Activated naive CD8-positive, alpha-beta T cell treated with anti-CD3 and anti-CD28 coated beads, Interleukin-2, amount 10 ng/mL, durations not matched to agents 7 days and 5 days (primary cell): ENCODE measurements around the gene IVL. TPM values are rescaled to one million over a fixed set of nuclear protein-coding genes. Genes with fewer than 3 reads are reported as not detected.

Source experiments
- ATAC-seq: fragments of 150-1000 bp; cut with Tn5 transposase; one replicate; pipeline ENCODE4 v1.10.0; 2021; ENCODE audit warnings: low read depth, moderate library complexity
- POLR2A ChIA-PET: fragments of 350-600 bp; sonication (Branson Sonifier 250); formaldehyde crosslinking; loops from one replicate; lab custom pipeline; 2021; ENCODE audit warnings: antibody characterized with exemption; lab: Charles Lee
- DNase-seq: peaks from one replicate; pipeline ENCODE4 v3.0.0; 2021
- H3K27ac Mint-ChIP-seq: one replicate; pipeline ENCODE4 v1.8.0; 2022; ENCODE audit warnings: mild to moderate bottlenecking, mixed read lengths
- H3K27me3 Mint-ChIP-seq: one replicate; pipeline ENCODE4 v1.8.0; 2022; ENCODE audit warnings: mild to moderate bottlenecking, moderate library complexity, mixed read lengths
- H3K36me3 Mint-ChIP-seq: one replicate; pipeline ENCODE4 v1.8.0; 2021; ENCODE audit warnings: mild to moderate bottlenecking, mixed read lengths
- H3K4me1 Mint-ChIP-seq: one replicate; pipeline ENCODE4 v1.8.0; 2021; ENCODE audit warnings: mixed read lengths
- H3K4me3 Mint-ChIP-seq: one replicate; pipeline ENCODE4 v1.8.0; 2022; ENCODE audit warnings: mild to moderate bottlenecking, moderate library complexity, mixed read lengths
- H3K9me3 Mint-ChIP-seq: one replicate; pipeline ENCODE4 v1.8.0; 2021; ENCODE audit warnings: mixed read lengths
- total RNA-seq, 2 experiments: library from RNA; stranded (reverse); gene quantifications; one replicate each; pipeline ENCODE4 v1.2.3, GENCODE V29; 2021

Gene IVL, protein sequence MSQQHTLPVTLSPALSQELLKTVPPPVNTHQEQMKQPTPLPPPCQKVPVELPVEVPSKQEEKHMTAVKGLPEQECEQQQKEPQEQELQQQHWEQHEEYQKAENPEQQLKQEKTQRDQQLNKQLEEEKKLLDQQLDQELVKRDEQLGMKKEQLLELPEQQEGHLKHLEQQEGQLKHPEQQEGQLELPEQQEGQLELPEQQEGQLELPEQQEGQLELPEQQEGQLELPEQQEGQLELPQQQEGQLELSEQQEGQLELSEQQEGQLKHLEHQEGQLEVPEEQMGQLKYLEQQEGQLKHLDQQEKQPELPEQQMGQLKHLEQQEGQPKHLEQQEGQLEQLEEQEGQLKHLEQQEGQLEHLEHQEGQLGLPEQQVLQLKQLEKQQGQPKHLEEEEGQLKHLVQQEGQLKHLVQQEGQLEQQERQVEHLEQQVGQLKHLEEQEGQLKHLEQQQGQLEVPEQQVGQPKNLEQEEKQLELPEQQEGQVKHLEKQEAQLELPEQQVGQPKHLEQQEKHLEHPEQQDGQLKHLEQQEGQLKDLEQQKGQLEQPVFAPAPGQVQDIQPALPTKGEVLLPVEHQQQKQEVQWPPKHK
- total RNA-seq = not detected

DNA sequence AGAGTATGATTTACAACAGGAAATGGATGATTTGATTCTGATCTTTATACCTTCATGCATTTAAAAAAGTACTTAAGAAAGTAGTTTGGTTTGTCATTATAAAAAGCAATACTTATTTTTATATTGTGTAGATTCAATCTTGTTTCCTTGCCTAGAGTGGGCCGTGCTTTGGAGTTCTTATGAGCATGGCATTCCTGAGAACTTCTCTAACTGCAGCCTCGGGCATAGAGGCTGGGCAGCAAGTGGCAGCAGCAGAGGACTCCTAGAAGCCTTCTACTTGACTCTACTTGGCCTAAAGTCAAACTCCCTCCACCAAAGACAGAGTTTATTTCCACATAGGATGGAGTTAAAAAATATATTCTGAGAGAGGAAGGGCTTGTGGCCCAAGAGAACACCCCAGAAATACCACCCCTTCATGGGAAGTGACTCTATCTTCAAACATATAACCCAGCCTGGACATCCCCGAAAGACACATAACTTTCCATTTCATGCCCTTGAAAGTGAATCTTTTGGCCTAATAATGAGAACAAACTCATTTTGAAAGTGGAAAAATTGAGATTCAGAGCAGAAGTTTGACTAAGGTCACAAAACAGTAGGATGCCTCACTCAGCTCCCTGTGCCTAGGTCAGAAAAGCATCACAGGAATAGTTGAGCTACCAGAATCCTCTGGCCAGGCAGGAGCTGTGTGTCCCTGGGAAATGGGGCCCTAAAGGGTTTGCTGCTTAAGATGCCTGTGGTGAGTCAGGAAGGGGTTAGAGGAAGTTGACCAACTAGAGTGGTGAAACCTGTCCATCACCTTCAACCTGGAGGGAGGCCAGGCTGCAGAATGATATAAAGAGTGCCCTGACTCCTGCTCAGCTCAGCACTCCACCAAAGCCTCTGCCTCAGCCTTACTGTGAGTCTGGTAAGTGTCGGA is at the start of gene IVL:
Gene IVL, plus strand, starts transcription at position 861 of the 916 bp plus-strand sequence. CDS start 1,252 bp downstream, outside the sequence.
- Mint-ChIP-seq H3K27me3 (peaks cover 6% of the 10 kb centered on the region), H3K9me3 (no peaks in the 10 kb centered on the region), H3K36me3 (no peaks in the 10 kb centered on the region), H3K27ac (no peak within 1 kb of the TSS), H3K4me3 (no peak within 1 kb of the TSS), H3K4me1 (peaks cover 1% of the 10 kb centered on the region)
- no peak for DNase-seq
- POLR2A ChIA-PET = no interaction called here
- ATAC-seq = no peak

GRCh38 chr1:152859696-152860095 is 48.6 kb upstream of the IVL start, which contains the start of gene LCE7A:
LCE7A (plus strand) TSS chr1:152859996; CDS start chr1:152860698, 702 bp downstream.
- DNase-seq (no peak), ATAC-seq (no peak)
- no peak within 1 kb of the TSS for H3K4me3 Mint-ChIP-seq
- H3K36me3 Mint-ChIP-seq = no peaks in the 10 kb centered on the region
- H3K9me3 Mint-ChIP-seq = no peaks in the 10 kb centered on the region
- no peaks in the 10 kb centered on the region for H3K4me1 Mint-ChIP-seq
- H3K27me3 Mint-ChIP-seq = peaks cover 13% of the 10 kb centered on the region
- POLR2A ChIA-PET = no interaction called here
- no peak within 1 kb of the TSS for H3K27ac Mint-ChIP-seq

DNA sequence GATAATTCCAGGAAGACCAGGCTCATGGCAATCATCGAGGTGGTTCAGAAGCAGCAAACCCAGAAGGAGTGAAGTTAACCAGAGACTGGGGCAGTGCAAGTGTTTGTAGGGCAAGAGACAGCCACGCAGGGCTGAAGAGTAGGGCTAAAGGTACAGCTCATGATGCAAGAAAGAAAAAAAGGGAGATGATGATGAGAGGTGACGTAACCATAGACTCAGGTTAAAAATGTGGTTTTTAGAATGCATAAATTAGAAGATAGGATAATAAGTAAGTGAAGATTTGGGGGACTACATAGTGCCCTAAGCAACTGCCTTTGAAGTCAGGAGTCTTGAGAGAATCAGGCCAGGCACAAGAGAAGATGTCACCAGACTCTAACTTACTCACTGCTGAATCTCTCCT is 48.2 kb upstream of the IVL start:
- no peaks in the 10 kb centered on the region for H3K36me3 Mint-ChIP-seq
- H3K9me3 Mint-ChIP-seq = no peaks in the 10 kb centered on the region
- H3K27me3 Mint-ChIP-seq = peaks cover 13% of the 10 kb centered on the region
- no peak for ATAC-seq
- POLR2A ChIA-PET = no interaction called here
- H3K27ac Mint-ChIP-seq = no peak overlapping the region
- no peaks in the 10 kb centered on the region for H3K4me1 Mint-ChIP-seq
- H3K4me3 Mint-ChIP-seq = no peak overlapping the region
- no peak for DNase-seq

DNA sequence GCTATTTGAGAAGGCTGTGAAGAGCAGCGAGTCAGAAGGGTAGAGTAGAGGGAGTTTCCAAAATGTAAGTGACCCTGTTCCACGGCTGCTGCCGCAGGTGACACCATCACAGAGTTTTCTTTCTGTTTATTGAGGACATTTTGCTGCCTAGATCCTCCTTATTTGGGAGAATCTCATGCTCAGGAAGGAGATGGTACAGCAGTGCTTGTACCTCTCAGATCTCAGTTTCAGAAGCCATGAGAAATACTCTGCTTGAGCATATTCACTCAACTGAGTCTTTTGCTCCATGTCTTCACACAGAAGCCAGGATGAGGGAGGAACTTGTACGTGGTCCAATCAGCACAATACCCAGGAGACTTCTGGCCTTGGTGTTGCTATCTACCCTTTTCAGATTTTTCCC is 47.0 kb upstream of the IVL start:
- H3K9me3 Mint-ChIP-seq = no peaks in the 10 kb centered on the region
- DNase-seq (no peak), ATAC-seq (no peak)
- POLR2A ChIA-PET = no interaction called here
- peaks cover 13% of the 10 kb centered on the region for H3K27me3 Mint-ChIP-seq
- H3K4me3 Mint-ChIP-seq = no peak overlapping the region
- H3K27ac Mint-ChIP-seq = no peak overlapping the region
- H3K4me1 Mint-ChIP-seq = no peaks in the 10 kb centered on the region
- no peaks in the 10 kb centered on the region for H3K36me3 Mint-ChIP-seq

DNA sequence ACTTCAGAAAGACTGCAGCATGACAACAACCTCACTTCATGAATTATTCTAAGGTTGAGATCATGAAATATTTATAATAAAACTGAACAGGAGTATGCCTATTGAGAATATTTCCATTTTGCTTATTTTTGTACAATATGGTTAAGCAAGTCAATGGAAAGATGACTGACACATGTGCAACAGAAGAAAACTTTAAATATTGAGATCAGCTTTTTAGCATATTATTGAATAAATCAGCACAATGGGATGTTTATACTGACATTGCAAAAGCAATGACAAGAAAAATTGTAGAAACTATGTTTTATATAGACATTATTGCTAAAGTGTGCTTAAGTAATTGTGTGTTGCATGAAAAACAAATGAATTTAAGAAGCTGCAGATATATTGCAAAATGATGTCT is 43.9 kb upstream of the IVL start:
- no peak for ATAC-seq
- Mint-ChIP-seq H3K27ac (no peak overlapping the region), H3K27me3 (peaks cover 13% of the 10 kb centered on the region), H3K4me3 (no peak overlapping the region), H3K9me3 (no peaks in the 10 kb centered on the region), H3K4me1 (no peaks in the 10 kb centered on the region), H3K36me3 (no peaks in the 10 kb centered on the region)
- POLR2A ChIA-PET = no interaction called here
- no peak for DNase-seq

- Mint-ChIP-seq H3K9me3 (no peaks in the 10 kb centered on the region), H3K4me3 (no peak overlapping the region), H3K36me3 (no peaks in the 10 kb centered on the region), H3K4me1 (no peaks in the 10 kb centered on the region), H3K27ac (no peak overlapping the region), H3K27me3 (peaks cover 5% of the 10 kb centered on the region)
- POLR2A ChIA-PET = no interaction called here
- ATAC-seq = no peak
- DNase-seq = no peak
These were observed 42.0 kb upstream of the IVL start for GRCh38 chr1:152866321-152866720.

DNA sequence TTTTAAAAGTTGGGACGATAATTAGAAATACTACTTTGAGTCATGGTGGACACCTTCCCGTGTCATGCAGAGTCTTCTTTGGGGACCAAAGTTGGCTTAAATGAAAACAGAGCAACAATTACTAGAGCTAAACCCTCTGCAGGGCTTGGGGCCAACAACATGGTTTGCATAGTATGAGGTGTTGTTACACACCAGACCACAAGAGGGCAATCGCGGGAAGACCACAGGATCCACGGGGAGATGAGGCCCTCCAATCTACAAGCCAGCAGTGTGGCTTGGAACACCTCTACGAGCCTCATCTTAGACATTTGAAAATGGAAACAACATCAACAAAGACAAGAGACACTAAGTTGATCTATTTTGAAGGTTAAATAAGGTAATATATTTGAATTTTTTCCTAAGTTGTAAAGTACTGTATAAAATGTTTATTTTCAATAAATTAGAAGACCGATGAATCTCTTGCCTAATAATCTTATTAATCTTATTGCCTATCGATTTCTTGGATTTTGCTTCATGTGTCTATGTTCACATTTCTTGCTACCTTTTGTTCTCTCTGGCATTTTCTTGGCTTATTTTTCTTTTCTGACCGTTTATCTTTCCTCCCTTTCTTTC is 38.4 kb upstream of the IVL start:
- peak; percentile 61 for ATAC-seq
- Mint-ChIP-seq H3K27ac (no peak overlapping the region), H3K36me3 (no peaks in the 10 kb centered on the region), H3K4me1 (no peaks in the 10 kb centered on the region), H3K9me3 (no peaks in the 10 kb centered on the region), H3K27me3 (peaks cover 3% of the 10 kb centered on the region), H3K4me3 (no peak overlapping the region)
- DNase-seq = peak; percentile 38
- POLR2A ChIA-PET = no interaction called here

GRCh38 chr1:152870831-152871730 is 37.3 kb upstream of the IVL start:
- POLR2A ChIA-PET = no interaction called here
- Mint-ChIP-seq H3K9me3 (no peaks in the 10 kb centered on the region), H3K4me1 (no peaks in the 10 kb centered on the region), H3K36me3 (no peaks in the 10 kb centered on the region), H3K27ac (no peak overlapping the region), H3K27me3 (peaks cover 3% of the 10 kb centered on the region), H3K4me3 (no peak overlapping the region)
- ATAC-seq (no peak), DNase-seq (no peak)

DNA sequence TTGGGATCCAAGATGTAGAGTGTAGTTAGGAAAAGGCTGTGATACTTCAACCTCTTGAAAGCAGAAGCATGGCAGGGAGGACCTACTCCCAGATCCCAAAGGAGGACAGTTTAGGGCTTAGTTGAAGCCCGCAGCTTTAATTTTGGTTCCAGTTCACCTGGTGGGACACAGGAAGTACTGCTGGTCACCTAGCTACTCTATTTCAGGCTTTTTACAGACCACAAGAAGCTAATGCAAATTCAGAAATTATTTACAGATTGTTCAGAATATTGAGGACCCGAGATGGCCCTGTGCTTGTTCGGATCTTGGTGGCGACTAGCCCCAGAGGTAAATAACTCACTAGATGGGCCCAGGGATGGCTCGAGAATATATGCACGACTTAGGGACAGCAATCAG is 36.6 kb upstream of the IVL start:
- no peaks in the 10 kb centered on the region for H3K4me1 Mint-ChIP-seq
- ATAC-seq (no peak), DNase-seq (no peak)
- H3K27me3 Mint-ChIP-seq = peaks cover 3% of the 10 kb centered on the region
- H3K27ac Mint-ChIP-seq = no peak overlapping the region
- H3K36me3 Mint-ChIP-seq = no peaks in the 10 kb centered on the region
- POLR2A ChIA-PET = no interaction called here
- H3K4me3 Mint-ChIP-seq = no peak overlapping the region
- H3K9me3 Mint-ChIP-seq = no peaks in the 10 kb centered on the region

DNA sequence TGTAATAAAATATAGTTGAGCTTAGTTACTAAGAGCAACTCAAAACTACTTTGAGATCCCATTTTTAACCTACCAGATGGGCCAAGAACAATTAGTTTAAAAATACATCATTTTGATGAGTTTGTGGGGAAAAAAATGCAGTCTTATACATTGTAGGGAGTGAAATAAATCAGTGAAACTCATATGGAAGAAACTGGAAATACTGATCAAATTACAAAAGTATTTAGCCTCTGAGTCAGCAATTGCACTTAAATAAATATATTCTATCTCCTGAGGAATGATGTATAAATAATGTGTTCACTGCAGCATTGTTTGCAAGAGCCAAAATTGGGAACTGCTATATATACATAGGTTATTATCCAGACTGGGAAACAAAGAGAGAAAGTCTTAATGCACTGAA is 34.9 kb upstream of the IVL start:
- Mint-ChIP-seq H3K4me1 (no peaks in the 10 kb centered on the region), H3K27ac (no peak overlapping the region), H3K36me3 (no peaks in the 10 kb centered on the region), H3K27me3 (peaks cover 3% of the 10 kb centered on the region), H3K9me3 (no peaks in the 10 kb centered on the region), H3K4me3 (no peak overlapping the region)
- DNase-seq (no peak), ATAC-seq (no peak)
- POLR2A ChIA-PET = no interaction called here

DNA sequence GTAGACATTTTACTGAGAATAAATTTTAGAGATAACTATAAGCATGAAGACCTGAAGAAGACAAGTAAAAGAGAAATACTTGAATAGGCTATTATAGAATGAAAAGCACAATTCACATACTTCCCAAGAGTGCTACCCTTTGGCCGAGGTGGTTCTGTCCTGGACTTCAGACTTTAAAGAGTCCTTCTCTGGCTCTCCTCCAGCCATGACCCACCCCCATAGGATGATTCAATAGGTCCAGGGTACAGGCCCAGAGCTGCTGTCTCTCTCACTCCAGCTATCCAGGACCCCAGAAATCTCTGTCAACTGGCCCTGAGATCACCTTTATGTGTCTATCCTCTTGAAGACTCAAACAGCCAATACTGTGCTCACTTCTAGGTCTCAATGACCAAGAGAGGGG is 31.5 kb upstream of the IVL start:
- peaks cover 3% of the 10 kb centered on the region for H3K27me3 Mint-ChIP-seq
- no peak for DNase-seq
- H3K9me3 Mint-ChIP-seq = no peaks in the 10 kb centered on the region
- no peaks in the 10 kb centered on the region for H3K36me3 Mint-ChIP-seq
- no peak overlapping the region for H3K4me3 Mint-ChIP-seq
- H3K4me1 Mint-ChIP-seq = no peaks in the 10 kb centered on the region
- POLR2A ChIA-PET = no interaction called here
- H3K27ac Mint-ChIP-seq = no peak overlapping the region
- no peak for ATAC-seq

DNA sequence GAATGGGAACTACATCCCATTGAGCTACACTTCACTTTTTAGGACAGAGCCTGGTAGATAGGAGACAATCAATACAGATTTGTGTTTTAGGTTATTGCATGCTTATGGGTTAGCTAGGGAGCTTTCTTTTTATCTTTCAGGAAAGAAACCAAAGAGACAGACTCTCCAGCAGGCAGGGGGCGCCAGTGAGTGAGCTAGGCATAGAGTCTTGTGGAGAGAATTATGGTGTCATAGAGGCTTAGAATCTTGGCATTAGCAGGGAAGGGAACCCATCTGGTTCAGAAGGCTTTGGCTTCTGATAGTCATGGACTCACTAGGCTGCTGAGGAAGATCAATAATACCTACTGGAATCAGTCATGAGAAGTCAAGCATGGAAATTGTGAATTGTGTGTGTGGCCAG is 30.3 kb upstream of the IVL start, which contains the start of gene SMCP:
Gene SMCP, plus strand, starts transcription at position 281 of the 400 bp plus-strand sequence. CDS start 6,101 bp downstream, outside the sequence.
- no peaks in the 10 kb centered on the region for H3K4me1 Mint-ChIP-seq
- H3K27me3 Mint-ChIP-seq = peaks cover 3% of the 10 kb centered on the region
- DNase-seq (no peak), ATAC-seq (no peak)
- no peaks in the 10 kb centered on the region for H3K9me3 Mint-ChIP-seq
- no peak within 1 kb of the TSS for H3K27ac Mint-ChIP-seq
- no peaks in the 10 kb centered on the region for H3K36me3 Mint-ChIP-seq
- POLR2A ChIA-PET = no interaction called here
- no peak within 1 kb of the TSS for H3K4me3 Mint-ChIP-seq
